ENCODE measurements around the gene PPIF.

Gene PPIF

DNA sequence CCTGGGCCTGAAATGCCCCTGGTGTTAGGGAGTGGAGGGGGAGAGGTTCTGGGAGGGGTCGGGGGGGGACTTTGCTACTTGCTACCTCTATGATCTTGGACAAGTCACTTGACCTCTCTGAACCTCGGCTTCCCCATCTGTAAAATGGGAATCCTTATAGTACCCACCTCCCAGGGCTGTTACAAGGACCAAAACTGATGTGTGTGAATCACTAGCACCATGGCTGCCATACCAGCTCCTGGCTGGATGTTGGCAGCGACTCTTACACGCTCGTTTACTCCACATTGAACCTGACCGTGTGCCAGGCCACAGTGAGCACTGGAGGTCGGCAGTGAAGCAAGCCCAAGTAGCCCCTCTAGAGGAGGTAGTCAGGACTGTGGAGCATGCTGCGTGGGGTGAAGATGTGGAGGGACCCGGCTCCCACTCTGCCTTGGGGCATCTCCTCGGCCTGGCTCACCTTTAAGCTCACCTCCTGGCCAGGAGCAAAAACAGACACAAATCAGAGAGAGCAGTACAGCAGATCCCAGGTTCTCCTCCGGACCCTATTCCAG, 28.9 kb downstream of the PPIF start:
- DNase-seq, result no peak

DNA sequence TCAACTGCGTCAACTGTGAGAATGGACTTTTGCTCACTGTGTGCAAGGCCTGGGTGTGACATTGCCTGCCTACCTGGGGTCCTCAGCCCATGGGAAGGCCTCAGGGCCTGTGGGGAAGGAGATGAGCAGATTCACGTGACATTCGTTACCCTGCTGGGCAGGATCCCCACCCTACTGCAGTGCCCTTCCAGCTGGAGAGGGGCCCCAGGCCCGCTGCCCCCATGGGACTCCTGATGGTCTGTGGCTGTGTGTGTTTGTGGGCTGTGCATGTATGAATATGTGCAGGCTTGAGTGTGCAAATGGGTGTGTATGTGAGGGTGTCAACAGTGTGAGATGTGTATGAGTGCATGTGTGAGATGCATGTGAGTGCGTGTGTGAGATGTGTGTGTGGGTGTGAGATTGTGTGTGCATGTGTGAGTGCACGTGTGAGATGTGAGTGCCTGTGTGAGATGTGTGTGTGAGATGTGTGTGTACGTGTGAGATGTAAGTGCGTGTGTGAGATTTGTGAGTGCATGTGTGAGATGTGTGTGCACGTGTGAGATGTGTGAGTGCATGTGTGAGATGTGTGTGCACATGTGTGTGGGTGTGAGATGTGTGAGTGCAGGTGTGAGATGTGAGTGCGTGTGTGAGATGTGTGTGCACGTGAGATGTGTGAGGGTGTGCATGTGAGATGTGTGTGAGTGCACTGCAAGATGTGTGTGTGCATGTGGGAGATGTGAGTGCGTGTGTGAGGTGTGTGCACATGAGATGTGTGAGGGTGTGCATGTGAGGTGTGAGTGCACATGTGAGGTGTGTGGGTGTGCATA, 29.7 kb downstream of the PPIF start:
- no peak for DNase-seq

DNA sequence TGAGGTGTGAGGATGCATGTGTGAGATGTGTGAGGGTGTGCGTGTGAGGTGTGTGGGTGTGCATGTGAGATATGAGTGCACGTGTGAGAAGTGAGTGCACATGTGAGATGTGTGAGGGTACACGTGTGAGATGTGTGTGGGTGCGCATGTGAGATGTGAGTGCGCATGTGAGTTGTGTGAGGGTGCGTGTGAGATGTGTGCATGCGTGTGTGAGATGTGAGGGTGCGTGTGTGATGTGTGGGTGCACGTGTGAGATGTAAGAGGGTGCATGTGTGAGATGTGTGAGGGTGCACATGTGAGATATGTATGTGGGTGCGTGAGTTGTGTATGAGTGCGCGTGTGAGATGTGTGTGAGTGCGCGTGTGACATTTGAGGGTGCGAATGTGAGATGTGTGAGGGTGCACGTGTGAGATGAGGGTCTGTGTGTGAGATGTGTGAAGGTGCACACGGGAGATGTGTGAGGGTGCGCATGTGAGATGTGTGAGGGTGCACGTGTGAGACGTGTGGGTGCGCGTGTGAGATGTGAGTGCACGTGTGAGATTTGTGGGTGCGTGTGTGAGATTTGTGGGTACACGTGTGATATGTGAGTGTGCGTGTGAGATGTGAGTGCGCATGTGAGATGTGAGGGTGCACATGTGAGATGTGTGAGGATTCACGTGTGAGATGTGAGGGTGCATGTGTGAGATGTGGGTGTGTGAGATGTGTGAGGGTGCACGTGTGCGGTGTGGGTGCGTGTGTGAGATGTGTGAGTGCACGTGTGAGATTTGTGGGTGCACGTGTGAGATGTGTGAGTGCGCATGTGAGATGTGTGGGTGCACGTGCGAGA, 30.5 kb downstream of the PPIF start:
- DNase-seq, result no peak

DNA sequence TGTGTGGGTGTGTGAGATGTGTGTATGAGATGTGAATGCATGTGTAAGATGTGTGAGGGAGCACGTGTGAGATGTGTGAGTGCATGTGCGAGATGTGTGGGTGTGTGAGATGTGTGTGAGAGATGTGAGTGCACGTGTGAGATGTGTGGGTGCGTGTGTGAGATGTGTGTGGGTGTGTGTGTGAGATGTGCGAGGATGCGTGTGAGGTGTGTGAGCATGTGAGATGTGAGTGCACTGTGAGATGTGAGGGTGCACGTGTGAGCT, 31.0 kb downstream of the PPIF start:
- DNase-seq, result no peak

DNA sequence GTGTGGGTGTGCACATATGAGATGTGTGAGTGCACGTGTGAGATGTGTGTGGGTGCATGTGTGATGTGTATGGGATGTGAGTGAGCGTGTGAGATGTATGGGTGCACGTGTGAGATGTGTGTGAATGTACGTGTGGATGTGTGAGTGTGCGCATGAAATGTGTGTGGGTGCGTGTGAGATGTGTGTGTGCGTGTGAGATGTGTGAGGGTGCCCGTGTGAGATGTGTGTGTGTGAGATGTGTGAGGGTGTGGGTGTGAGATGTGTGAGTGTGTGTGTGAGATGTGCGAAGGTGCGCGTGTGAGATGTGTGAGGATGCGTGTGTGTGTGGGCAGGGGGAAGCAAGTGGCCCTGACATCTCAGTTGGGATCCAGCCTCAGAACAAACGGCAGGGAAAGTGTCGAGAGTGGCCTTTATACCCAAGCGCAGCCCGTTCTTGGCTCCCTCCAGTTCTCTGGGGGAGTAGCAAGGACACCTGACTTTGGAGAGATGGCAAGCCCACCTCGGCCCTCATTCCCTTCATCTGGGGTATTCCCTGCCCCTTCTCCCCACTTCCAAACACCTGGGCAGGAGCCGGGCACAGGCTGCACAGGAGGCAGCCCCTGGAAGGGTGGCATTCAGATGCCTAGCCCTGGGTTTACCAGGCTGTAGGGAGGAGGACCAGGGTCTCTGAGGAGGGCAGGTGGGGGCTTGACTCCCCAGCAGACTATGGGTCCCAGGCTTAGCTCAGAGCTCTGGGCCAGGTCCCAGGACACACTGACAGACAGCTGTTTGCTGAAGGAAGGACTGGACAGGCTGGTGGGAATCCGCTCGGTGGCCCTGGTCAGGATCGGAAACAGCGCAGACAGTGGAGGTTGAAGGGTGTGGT, 31.6 kb downstream of the PPIF start:
- DNase-seq, result no peak

DNA sequence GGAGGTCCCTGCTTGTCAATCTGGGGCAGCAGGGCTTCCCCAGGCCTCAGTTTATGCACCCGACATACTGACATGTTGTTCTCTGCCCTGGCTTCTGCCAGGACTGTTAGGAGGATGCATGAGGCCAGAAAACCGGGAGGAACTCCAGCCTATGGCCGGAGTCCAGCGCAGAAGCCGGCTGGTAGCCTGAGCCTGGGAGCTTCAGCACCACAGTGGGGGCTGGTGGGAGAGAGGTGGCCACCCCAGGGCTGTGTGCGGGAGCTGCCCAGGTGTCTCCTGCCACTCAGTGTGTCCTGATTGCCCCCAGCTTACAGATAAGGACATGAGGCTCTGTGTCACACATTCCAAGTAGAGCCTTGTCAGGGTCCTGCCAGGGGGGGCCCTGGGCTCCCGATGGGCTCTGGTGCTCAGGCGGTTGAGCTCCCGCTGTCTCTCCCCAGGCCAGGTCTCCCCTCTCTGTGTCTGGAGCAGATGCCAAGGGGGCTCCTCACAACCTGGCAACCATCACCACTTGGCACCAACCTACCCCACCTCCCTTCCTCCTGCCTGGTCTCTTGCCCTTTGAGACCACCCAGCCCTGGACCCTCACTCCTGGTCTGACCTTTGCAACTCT, 32.3 kb downstream of the PPIF start:
- no peak for DNase-seq

DNA sequence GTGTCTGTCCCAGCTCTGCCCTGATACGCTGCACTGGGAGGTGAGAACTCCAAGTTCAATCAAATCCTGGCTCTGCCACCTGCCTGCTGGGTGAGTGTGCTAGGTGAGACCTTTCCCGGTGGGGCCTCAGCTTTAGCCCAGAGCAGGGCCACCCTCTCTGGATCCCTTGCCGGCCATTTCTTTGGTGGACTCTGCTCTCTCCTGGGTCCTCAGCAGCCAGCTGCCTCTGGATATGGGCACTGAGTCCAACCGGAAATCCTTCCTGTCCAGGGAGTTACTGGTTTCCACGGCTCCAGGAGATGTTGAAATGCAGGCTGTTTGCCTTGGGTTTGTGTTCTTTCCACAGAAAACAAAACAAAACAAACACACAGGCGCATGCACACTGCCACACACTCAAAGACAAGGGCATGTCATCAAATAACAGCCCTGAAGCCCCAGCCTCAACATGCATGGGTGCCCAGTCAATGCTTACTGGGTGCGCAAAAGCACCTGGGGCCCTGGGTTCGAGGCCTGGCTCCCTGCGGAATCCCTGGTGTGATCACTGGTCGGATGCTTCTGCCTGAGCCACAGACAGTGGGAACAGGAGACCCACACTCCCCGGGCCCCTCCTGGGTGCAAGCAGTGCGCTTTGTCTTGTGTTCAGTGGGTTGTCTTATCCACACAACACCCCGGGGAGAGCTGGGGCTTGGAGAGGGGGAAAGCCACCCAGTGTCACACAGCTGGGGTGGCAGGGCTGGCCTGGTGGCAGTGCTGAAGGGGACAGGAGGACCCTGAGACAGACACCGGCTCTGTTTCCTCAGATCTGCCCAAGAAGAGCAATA, 33.1 kb downstream of the PPIF start:
- no peak for DNase-seq

DNA sequence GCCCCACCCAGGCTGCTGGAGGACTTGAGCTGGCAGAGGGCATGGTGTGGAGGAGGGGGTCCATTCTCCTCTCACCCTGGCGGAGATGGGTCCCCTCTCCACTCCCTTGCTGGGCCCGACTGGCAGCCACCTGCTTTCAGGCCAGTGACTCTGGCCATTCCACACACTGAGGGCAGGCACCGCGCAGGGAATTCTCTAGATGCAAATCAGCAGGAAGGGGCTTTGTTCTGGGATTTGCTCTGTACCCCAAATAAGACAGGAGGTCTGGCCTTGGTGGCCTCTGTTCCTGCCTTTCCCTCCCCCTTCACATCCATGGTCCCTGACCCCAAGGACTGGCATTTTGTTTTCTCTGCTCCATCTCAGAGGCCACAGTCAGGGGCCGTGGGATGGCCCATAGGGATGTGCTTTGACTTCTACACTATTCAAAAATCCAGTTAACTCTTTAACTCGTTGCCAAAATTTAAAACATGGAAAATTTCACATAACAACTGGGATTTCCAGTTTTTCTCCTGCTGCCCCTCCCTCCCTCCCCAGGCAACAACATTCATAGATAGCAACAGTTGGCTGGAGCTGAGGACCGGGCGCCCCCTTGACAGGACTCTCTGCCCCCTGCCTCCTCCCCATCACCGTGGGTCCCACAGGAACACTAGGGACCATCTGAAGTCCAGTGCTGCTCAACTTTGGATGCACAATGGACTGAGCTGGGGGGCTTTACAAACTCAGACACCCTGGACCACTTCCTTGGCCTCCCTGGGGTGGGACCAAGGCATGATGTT, 33.9 kb downstream of the PPIF start:
- no peak for DNase-seq

DNA sequence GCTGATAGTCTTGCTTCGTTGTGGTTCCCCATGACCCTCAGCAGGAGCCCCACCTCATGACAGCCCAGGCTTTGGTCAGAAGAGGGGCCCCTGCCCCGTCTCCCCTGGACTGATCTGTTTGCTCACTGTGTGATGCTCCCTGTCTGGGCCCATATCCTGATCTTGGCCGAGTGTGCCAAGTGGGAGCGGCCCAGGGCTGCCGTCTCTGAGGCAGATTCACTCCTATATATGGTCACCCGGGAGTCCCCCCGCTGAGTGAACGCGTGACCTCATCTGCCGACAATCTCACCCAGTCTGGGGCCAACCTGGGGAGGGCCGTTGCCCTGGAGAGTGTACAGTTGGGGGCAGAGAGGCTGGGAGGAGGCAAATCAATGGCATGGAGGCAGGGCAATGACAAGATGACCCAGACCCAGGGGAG, 34.5 kb downstream of the PPIF start:
- DNase-seq, result no peak

DNA sequence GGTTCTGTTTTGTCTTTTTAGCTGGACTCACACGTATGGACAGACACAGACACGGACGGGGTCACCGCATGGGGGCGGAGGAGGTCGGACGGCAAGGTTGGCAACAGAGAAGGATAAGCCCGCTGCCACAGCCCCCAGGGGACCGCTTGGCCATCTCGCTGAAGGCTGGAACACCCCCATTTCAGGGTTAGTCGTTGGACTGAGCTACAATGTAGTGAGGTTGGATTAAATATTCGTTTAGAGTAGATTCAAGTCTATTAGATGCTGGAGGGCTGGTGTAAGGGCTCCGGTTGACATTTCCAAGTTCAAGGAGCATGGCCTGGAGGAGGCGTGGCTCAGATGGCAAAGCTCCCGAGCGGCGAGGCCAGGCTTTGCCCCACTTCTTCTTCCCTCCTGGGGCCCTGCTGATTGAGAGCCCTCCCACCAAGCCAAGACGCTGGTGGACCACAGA, 35.2 kb downstream of the PPIF start:
- no peak for DNase-seq

DNA sequence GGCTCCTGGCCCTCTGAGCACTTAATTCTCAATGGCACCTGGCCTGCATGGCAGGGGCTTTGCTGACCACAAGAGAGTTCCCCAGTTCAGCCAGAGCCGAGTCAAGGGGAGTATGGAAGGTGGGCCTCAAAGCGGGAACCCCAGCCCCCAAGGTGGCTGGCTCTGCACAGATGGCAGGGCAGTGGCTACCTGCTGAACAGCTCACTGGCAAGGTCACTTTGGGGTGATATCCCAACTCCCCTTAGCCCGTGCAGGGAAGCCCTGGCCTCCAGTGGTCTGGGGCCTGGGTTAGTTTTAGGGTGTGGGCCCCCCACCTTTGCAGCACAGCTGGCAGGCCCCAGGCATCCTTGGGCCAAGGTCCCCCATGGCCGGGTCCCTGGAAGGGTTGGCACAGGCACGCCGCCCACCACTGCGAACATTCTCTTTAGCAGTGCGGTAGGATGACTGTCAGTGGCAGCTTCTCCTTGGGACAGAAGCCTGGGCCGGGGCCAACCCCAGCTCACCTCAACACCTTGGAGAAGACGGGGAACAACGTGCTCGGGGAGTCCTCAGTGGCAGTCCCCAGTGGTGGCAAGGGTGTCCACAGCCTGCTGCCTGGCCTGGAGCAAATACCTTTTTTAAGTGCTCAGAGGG, 36.8 kb downstream of the PPIF start:
- DNase-seq, result no peak

DNA sequence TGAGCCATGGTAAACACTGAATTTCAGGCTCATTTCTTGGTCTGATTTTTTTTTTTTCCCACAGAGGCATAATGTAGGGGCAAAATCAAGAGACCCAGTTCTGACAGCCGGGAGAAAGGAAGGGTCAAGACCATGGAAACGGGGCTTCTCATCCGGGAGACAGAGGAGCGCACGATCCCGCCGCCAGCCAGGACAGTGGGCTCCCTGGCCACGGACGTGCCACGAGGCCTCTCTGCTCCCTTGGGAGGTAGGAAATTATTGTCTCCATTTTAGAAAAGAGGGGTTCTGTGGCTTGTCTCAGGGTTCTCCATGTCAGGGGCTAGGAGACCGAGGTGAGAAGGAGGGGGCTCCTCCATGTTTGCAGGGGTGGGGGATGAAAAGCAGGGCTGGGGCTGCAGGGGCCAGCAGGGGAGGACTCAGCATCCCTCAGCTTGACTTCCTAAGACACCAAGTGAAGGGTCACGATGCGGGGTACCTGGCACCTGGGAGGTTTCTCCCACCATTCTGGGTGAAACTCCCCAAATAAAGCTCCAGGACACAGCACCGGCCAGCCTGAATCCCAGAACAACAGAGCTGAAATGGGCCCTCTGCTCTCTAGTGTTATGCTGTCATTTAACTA, 37.6 kb downstream of the PPIF start:
- no peak for DNase-seq

DNA sequence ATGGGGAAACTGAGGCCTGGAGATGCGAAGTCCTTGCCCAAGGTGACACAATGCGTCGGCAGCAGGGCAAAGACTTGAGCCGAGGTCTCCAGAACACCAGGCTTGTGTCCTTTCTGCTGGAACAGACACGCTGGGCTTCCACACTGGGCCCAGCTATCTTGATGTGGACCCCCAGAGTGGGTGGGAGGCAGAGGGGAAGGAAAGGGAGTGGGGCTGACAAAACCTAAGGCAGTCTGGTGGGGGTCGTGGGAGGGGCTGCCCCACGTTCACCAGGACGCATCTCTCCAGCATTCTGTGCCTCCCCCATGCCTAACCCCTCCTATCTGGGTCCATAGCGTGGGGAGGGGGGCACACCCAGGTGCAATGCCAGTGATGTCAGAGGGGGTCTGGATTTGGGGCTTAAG, 38.1 kb downstream of the PPIF start:
- no peak for DNase-seq

DNA sequence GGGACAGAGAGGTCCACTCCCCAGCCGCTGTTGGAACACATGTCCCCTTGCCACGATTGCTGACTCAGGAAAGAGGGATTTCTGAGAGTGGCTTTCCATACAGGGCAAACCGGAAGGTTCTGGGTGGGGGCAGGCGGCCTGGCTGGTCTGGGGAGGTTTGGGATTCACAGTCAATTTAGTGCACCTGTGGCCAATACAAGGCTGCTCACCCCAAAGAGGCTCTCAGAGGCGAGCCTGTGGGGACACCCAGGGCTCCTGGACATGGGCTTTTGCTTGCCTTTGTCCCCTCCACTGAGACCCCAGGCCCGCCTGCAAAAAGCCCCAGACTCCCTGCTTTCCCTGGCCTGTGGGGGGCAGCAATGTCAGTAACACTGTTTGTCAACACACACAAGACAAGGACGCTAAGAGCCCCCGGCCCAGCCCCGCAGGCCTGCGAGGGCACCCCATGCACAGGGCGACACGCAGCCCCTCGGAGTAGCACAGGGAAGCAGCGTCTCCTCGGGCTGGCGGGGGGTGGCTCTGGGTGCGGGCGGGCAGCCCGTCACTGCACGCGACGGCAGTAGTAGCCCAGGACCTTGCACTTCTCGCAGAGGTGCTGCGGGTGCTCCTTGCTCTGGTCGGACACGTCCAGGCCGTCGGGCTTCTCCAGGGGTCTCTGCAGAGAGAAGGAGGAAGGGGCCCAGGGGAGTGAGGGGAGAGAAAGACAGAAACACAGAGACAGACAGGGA, 38.7 kb downstream of the PPIF start:
- DNase-seq, result no peak

DNA sequence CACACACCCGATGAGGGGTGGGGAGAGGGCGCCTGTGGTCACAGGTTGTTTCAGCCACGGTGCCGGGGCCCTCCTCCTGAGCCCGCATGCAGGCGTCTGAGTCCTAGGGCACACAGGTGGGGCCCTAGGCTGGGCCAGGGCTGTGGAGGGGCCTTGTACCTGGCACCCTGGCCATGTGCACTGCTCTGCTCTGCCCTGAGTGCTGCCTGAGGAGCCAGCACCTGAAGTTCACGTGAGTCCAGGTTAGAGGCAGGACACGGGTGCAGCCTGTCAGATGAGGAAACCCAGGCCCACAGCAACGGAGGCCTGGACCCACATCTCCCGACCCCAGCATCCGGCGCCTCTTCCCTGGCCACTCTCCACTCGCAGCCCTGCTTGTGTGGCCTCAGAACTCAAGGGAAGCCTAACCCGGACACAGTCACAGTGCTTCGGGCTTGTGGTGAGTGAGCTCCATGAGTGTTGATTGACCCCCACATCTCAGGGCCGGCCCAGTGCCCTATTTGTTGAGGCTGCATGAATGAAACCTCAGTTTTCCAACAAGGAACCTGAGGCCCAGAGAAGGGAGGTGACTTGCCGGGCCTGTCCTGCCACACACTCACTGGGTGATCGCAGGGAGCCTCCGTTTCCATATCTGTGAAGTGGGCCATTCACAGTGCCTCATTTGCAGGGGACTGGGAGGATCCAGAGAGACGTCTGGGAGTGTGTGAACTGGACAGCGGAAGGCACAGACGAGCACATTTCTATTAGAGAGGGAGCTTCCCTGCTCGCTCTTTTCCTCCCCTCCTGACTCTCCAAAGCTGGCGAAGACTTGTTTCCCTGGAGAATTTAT, 39.6 kb downstream of the PPIF start:
- no peak for DNase-seq

DNA sequence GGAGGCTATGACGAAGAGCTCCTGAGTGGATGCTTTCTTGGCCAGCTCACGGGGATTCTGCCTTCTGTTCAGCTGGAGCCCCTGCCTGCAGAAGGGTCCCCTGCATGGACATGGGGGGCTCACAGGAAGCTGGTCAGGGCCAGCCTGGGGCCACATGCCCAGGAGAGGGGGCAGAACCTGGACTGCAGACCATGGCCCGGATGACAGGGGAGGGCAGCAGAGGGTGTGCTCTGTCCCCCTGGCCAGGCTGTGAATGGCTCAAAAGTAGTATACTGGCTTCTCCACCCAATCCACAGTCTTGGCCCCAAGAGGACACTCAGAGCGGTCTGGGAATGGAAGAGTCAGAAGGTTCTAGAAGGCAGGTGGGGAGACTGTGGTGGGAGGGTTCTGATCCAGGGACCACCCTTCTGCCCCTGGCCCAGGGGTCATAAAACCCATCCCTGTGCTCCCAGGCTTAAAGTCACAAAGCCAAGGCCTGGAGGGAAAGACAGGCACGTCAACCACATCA, 40.3 kb downstream of the PPIF start:
- DNase-seq, result no peak

DNA sequence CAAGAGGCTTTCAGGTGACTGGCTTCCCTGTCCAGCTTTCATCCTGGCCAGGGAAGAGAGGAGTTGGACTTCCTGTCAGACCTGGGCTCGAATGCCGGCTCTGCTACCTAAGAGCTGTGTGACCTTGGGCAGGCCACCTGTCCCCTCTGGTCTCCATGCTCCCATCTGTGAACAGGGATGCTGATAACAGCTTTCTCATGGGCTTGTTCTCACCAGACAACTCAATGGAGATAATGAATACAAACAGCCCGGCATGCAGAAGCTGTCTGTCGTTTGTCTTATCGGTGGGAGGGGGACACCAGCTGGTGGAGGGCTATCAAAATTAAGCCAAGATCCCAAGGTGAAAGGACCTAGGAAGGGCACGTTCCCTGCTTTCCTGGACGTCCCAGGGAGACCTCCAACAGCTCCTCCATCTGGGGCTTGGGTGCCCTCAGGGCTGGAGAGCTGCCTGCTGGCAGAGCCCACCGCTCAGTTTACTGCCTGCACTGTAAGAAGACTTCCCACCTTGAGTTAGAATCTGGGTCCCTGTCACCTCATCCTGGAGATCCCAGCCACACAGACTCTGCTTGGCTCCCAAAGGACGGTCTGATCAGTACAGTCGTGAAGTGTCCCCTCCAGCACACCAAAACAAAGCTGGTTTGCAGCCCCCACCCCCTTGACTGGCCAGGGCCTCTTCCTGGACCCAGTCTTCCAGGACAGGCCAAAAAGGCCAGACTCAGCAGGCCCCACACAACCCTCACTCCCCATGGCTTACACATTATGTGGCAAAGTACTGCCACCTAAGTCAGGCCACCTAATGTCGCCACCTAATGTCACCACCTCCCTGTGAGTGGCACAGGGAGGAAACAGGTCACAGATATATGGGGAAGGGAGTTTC, 40.9 kb downstream of the PPIF start:
- no peak for DNase-seq

Data from stimulated activated CD4-positive, alpha-beta T cell treated with anti-CD3 and anti-CD28 coated beads, Interleukin-4, amount 100 ng/mL, for 4 hours (primary cell).